Left renal pelvis (tissue), 4 donors: ENCODE measurements around the gene F2. TPM values are rescaled to one million over a fixed set of nuclear protein-coding genes. Genes with fewer than 3 reads are reported as not detected.
"Not testable (repeated sequence)": the region's sequence is repeated elsewhere in the genome, so short reads cannot be mapped to it uniquely, and the experiment has no call there.

Experiments used
- DNase-seq, 4 donors: peaks; one replicate each; pipeline ENCODE4 v3.0.0-alpha.2; 2013; ENCODE audit warnings: low read depth in 4 of 4, low spot score in 3 of 4
- polyA plus RNA-seq, 4 donors: library from polyadenylated mRNA; unstranded; fragments of 120-200 nt; gene quantifications; one replicate each; pipeline ENCODE4 v1.2.1, GENCODE V29; 2013; ENCODE audit not compliant: insufficient read length in 4 of 4

Gene F2
- 1 to 10 TPM in 1 of 4 donors, under 1 TPM in 2, not detected in 1; 0.34 to 3.0 (median 0.41) TPM for polyA plus RNA-seq

GRCh38 chr11:46719048-46719542, at the start of gene F2:
Gene F2, plus strand, starts transcription at chr11:46719213. Its CDS starts 23 bp downstream, at chr11:46719236.
- no peak for DNase-seq

DNA sequence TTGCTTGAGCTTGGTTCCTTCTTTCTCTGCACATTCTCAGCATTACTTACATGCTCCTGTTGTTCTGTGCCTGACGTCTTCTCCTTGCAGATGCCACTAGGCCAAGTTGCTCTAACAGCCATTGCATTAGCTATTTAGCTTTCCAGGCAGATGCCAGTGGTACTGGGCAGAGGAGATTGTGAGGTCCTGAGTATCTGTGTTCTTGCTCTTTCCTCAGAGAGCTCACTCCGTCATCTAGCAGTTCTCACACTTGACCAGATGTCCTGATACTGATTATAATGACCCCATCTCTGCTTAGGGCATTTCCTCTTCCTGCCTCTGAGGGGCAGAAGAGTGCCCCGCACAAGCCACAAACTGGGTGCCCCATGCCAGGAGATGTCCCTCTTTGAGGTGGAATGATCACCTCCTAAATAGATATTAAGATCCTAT, 49.3 kb upstream of the F2 start:
- DNase-seq, result no peak

DNA sequence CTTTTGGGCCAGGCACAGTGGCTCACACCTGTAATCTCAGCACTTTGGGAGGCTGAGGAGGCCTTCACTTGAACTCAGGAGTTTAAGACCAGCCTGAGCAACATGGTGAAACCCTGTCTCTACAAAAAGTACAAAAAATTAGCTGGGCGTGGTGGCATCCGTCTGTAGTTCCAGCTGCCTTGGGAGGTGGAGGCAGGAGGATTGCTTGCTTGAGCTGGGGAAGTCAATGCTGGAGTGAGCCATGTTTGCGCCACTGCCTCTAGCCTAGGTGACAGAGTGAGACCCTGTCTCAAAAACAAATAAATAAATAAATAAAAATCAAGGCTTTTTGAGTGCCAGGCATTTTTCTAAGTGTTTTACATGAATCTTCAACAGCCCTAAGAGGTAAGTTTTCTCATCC, 48.5 kb upstream of the F2 start:
- DNase-seq, result not testable (repeated sequence)

GRCh38 chr11:46671958-46672315, 47.1 kb upstream of the F2 start:
- no peak for DNase-seq

GRCh38 chr11:46672381-46672839, 46.6 kb upstream of the F2 start:
- no peak for DNase-seq

GRCh38 chr11:46673713-46674462, 45.1 kb upstream of the F2 start:
- DNase-seq, result no peak

GRCh38 chr11:46674463-46675287, 44.3 kb upstream of the F2 start:
- DNase-seq, result no peak

- DNase-seq, result no peak
Observed at GRCh38 chr11:46675288-46675851, 43.6 kb upstream of the F2 start.

- DNase-seq, result no peak
Observed at GRCh38 chr11:46675949-46676348, 43.1 kb upstream of the F2 start.

- no peak for DNase-seq
Observed at GRCh38 chr11:46676436-46677158, 42.4 kb upstream of the F2 start.

GRCh38 chr11:46677169-46677568, 41.8 kb upstream of the F2 start:
- DNase-seq, result no peak

DNA sequence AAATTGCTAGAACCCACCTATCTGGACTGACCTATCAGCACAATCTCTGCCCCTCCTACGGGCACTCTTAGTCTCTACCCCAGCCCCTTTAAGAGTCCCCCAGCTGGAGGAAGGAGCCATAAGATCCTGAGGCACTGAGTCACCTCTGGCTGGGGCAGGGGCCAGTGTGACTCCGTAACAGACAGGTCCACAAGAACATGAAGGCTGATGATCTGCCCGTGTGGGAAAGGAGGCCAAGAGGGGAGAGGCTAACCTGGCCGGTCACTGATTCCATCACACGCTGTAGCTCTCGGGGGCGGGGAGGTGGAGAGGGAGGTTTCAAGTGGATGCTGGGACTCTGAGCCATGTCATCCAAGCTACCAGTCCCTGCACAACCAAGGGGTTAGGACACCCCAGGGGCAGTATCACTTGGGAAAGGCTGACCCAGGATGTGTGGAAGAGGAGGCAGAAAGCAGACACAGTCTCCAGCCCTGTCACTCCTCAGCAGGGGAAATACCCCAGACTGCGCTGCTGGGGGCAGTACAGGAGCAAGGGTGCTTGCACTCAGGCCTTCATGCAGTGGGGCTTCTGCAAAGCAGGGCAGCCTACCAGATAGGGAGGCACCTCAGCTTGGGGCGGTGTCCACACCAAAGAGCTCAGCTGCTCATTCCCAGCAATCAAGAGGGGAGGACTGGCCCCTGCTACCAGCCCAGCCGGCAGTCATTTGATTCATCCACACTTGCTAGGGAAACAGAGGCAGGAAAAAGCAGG, 40.8 kb upstream of the F2 start:
- DNase-seq, result no peak

DNA sequence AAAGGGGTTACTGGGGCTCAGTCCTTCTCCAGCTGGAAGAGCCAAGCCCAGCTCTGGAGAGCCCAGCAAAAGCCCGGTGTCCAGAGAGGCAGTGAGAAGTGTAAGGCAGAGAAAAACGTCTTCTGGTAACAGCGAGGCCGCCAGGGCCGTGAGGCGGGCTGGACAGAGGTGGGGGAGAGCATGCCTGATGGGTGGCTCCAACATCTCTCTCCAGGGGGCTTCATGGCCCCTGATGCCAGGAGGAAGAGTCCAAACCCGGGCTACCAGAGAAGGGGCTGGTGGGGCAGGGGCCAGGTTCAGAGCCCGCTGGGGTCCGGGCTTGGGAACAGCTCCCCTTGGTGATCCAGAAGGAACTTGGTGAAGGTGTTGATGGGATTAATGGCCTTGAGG, 40.3 kb upstream of the F2 start:
- DNase-seq, result no peak

DNA sequence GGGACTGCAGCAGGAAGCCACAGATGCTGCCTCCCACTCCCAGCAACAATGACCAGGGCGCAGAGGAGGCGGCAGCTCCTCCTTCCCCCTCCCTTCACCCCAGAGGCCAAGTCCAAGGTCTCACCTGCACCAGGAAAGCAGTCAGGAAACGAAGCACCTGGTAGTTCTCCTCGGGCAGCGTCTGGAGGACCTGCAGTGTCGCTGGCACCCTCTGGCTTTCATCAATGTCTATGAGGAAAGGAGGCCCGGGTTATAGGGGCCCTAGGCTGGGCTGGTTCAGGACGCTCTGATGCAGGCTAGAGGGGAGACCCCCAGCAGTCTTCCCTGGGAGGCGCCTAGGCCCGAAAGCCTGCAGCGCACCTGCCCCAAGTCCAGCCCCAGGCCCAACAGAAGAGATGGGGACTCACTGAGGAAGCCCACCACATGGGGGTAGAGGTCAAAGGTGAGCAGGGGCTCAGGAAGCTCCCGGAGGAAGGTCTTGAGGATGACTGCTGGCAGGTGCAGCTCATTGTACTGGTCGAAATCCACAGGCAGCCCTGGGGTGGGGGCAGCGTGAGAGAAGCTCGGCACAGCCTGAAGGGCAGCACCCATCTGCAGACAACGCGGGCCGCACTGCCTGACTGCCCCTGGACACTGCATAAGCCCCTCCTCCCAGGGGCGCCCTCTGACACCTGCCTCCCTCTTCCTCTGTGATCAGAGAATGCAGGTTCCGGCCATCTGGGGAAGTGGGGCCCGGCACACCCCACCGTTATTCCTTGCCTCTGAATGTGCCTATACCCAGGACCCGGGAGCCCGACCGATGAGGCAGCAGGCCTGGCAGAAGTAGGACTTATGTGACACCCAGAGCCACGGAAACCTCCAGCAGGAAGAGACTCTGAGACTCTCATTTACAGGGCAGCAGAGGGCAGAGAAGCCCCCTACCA, 39.5 kb upstream of the F2 start:
- DNase-seq, result no peak

GRCh38 chr11:46680164-46680760, 38.8 kb upstream of the F2 start:
- no peak for DNase-seq

- DNase-seq, result no peak
Observed at GRCh38 chr11:46680815-46681214, 38.2 kb upstream of the F2 start.

GRCh38 chr11:46681814-46682213, 37.2 kb upstream of the F2 start:
- no peak for DNase-seq
